Skeletal muscle satellite cell (primary cell): ENCODE measurements around the gene MEFV. TPM values are rescaled to one million over a fixed set of nuclear protein-coding genes. Genes with fewer than 3 reads are reported as not detected.

Experiments used
- H3K27me3 ChIP-seq: 2 replicates; pipeline ENCODE4 v1.7.0; 2013; ENCODE audit warnings: low read length; ENCODE audit not compliant: control insufficient read depth, insufficient read depth
- H3K36me3 ChIP-seq: 2 replicates; pipeline ENCODE4 v1.7.0; 2013; ENCODE audit warnings: mild to moderate bottlenecking, control low read depth, low read length; ENCODE audit not compliant: insufficient read depth
- H3K4me1 ChIP-seq: 2 replicates; pipeline ENCODE4 v1.7.0; 2013; ENCODE audit warnings: low read length; ENCODE audit not compliant: control insufficient read depth, insufficient read depth
- H3K4me2 ChIP-seq: 2 replicates; pipeline ENCODE4 v1.7.0; 2013; ENCODE audit warnings: mild to moderate bottlenecking, low read length
- H3K4me3 ChIP-seq: 2 replicates; pipeline ENCODE4 v1.7.0; 2013; ENCODE audit warnings: low read length
- H3K9ac ChIP-seq: 2 replicates; pipeline ENCODE4 v1.7.0; 2013; ENCODE audit warnings: mild to moderate bottlenecking, low read depth, low read length, moderate library complexity
- H3K9me3 ChIP-seq: replicated peaks from 2 replicates; pipeline ENCODE4 v1.7.0; 2013; ENCODE audit warnings: mild to moderate bottlenecking, control low read depth, low read length
- total RNA-seq: library from RNA; depleted of rRNA; stranded (reverse); fragments of >200 nt; gene quantifications from 2 replicates; pipeline ENCODE4 v1.2.3, GENCODE V29; 2012; rRNA removed

MEFV gene, protein sequence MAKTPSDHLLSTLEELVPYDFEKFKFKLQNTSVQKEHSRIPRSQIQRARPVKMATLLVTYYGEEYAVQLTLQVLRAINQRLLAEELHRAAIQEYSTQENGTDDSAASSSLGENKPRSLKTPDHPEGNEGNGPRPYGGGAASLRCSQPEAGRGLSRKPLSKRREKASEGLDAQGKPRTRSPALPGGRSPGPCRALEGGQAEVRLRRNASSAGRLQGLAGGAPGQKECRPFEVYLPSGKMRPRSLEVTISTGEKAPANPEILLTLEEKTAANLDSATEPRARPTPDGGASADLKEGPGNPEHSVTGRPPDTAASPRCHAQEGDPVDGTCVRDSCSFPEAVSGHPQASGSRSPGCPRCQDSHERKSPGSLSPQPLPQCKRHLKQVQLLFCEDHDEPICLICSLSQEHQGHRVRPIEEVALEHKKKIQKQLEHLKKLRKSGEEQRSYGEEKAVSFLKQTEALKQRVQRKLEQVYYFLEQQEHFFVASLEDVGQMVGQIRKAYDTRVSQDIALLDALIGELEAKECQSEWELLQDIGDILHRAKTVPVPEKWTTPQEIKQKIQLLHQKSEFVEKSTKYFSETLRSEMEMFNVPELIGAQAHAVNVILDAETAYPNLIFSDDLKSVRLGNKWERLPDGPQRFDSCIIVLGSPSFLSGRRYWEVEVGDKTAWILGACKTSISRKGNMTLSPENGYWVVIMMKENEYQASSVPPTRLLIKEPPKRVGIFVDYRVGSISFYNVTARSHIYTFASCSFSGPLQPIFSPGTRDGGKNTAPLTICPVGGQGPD
- 0.22 and 0.25 TPM in 2 replicates for total RNA-seq

DNA sequence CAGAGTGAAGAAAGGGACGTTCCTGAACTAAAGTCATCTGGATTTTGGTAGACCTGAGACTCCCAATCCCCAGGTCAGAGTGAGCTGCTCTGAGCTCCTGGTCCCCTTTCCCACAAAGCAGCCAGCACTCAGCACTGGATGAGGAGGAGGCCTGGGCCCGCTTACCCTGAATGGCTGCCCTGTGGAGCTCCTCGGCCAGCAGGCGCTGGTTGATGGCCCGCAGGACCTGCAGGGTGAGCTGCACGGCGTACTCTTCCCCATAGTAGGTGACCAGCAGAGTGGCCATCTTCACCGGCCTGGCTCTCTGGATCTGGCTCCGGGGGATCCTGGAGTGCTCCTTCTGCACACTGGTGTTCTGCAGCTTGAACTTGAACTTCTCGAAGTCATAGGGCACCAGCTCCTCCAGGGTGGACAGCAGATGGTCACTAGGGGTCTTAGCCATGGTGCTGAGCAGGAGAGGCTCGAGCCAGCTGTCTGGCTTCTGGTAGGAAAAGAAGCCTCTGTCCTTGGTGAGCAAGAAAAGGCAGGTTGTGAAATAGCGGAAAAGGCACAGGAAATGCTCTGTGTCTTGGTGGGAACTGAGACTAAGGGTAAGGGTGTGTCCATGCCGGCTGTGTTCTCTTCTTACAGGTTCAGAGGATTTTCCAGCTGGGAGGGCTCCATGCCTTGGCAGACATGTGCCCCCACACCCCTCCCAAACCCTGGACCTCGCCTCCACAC lies at the start of gene MEFV:
MEFV (minus strand) TSS at position 488 of the 720 bp plus-strand sequence; CDS start at position 442, 46 bp downstream.
- H3K36me3 ChIP-seq, result no peaks in the 10 kb centered on the region
- no peaks in the 10 kb centered on the region for H3K9me3 ChIP-seq
- peaks cover 28% of the 10 kb centered on the region for H3K4me1 ChIP-seq
- no peak within 1 kb of the TSS for H3K4me3 ChIP-seq
- peak within 1 kb of the TSS; percentile 8 for H3K4me2 ChIP-seq
- H3K27me3 ChIP-seq, result peaks cover 5% of the 10 kb centered on the region
- H3K9ac ChIP-seq, result no peak within 1 kb of the TSS

DNA sequence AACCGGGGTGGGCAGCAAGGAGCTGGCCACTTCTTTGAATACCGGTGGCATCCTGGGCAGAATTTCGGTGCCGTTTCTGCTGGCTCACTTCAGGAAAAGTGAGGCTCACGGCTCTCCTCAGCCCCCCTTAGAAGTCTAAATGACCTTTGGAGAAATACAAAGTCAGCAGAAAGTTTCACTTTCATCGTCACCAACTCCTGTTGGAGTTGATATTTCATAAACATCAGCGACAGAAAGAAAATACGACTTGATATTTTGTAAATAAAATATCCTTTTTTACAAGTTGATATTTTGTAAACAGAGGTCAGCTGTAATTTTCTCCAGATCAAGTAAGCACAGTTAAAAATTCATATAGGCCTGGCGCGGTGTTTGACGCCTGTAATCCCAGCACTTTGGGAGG lies 49.6 kb upstream of the MEFV start:
- peak overlapping the region; percentile 90 for H3K9ac ChIP-seq
- peaks cover 21% of the 10 kb centered on the region for H3K9me3 ChIP-seq
- H3K27me3 ChIP-seq, result no peaks in the 10 kb centered on the region
- peak overlapping the region; percentile 83 for H3K4me3 ChIP-seq
- H3K4me2 ChIP-seq, result peak overlapping the region; percentile 82
- peaks cover 10% of the 10 kb centered on the region for H3K4me1 ChIP-seq
- H3K36me3 ChIP-seq, result peaks cover 48% of the 10 kb centered on the region

DNA sequence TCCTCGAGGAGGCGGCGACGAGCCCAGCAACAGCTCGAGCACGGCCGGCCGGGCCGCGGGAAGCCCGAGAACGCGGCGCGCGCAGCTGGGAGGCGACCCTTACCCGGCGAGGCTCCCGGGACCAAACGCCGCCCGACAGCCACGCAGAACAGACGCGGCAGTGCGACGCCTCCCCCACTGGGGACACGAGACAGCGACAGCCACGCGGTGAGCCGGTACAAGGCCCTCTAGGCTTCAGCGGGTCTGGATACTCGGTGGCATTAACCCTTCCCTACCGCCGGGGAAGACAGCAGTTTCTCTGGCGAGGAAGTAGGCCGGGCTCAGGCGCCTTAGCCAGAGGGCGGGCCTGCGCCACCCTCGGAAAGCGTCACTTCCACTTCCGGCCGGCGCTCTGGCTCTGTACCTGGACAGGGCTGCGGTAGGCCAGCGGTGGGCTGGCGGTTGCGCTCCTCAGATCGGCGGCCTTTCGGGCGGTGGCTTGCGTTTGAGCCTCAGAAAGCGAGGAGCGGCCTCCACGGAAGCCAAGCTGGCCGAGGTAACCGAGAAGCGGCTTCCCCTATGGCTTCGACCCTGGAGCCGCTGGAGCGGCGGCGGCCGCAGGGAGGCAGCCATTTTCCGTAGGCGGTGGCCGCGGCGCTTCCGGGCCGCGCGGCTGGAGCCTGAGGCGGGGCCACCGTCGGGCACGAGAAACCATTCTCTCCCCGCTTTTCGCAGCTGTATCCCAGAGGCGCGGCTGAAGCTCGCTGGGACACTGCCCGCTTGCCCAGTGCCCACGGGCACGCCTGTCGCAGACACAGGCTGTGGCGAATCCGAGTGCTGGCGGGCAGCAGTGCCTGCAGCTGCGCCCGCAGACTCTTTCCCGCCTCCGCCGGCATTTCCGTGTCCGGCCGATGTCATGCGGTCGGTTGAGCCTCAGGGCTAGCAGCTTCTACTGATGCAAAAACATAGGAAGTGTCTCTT lies 49.0 kb upstream of the MEFV start, which contains the start of the genes TIGD7 and ZNF75A:
TIGD7 (minus strand) TSS at position 322 of the 960 bp plus-strand sequence. CDS start 4,816 bp downstream, outside the sequence.
ZNF75A (plus strand) TSS at position 389 of the 960 bp plus-strand sequence. CDS start 2,932 bp downstream, outside the sequence.
- Histone ChIP-seq H3K4me1 (peaks cover 10% of the 10 kb centered on the region), H3K9me3 (peaks cover 20% of the 10 kb centered on the region), H3K9ac (peak within 1 kb of the TSS; percentile 90), H3K27me3 (no peaks in the 10 kb centered on the region), H3K4me2 (peak within 1 kb of the TSS; percentile 82), H3K4me3 (peak within 1 kb of the TSS; percentile 83), H3K36me3 (peaks cover 51% of the 10 kb centered on the region)

DNA sequence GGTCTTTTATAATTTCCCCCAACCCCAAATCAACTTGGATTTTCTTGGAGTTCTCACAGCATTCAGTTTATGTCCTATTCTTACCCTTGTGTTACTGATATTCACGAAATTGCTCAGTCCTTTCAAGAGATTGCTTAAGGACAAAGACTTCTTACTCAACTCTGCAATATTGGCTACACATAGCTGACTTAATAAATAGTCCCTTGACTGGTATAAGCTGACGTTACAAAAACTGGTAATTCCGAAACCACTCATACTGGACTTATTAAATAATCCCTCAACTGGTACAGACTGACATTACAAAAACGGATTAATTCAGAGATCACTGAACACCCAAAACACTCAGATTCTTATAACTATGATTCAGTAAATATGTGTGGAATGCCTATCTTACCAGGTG lies 47.9 kb upstream of the MEFV start:
- Histone ChIP-seq H3K4me2 (peak overlapping the region; percentile 82), H3K4me1 (peaks cover 10% of the 10 kb centered on the region), H3K27me3 (no peaks in the 10 kb centered on the region), H3K36me3 (peaks cover 53% of the 10 kb centered on the region), H3K9ac (peak overlapping the region; percentile 90), H3K9me3 (peaks cover 19% of the 10 kb centered on the region), H3K4me3 (peak overlapping the region; percentile 83)

DNA sequence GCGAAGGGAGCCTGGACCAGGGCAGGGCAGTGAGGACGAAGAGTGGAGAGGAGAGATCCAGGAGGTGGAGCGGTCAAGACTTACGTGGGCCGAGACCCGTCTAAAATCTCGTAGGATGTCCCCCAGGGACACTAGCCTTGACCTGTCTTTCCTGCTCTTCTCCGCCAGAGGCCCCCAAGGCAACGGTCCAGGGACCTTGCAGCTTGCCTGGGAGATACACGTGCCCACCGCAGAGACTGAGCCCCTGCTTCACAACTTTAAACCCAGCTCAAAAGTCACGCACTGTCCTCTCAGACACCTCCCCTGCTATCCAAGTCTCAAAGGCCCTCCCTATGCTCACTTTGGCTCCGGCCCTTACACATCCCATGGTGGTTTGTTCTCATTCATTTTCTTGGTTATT lies 39.4 kb upstream of the MEFV start:
- peaks cover 3% of the 10 kb centered on the region for H3K4me1 ChIP-seq
- no peak overlapping the region for H3K9ac ChIP-seq
- peaks cover 30% of the 10 kb centered on the region for H3K9me3 ChIP-seq
- no peaks in the 10 kb centered on the region for H3K27me3 ChIP-seq
- H3K4me2 ChIP-seq, result no peak overlapping the region
- peaks cover 66% of the 10 kb centered on the region for H3K36me3 ChIP-seq
- H3K4me3 ChIP-seq, result no peak overlapping the region

DNA sequence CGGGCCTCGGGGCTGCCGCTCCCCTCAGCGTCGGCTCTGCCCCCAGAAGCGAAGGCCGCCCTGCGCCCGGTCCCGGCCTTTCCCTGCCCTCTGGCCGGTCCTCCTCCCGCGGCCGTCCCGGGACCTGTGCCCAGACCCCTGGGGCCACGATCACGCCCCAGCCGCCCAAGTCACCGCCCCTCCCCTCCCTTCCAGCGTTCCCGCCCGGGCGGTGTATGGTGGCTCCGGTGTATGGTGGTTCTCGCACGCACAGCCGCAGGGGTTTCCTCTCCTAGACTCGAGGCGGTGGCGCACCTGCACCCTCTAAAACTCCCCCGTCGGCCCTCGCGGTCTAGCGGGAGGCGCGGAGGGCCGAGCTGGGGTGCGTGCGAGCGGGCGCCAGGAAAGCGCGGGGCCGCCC lies 38.8 kb upstream of the MEFV start:
- Histone ChIP-seq H3K9ac (no peak overlapping the region), H3K9me3 (peaks cover 36% of the 10 kb centered on the region)

DNA sequence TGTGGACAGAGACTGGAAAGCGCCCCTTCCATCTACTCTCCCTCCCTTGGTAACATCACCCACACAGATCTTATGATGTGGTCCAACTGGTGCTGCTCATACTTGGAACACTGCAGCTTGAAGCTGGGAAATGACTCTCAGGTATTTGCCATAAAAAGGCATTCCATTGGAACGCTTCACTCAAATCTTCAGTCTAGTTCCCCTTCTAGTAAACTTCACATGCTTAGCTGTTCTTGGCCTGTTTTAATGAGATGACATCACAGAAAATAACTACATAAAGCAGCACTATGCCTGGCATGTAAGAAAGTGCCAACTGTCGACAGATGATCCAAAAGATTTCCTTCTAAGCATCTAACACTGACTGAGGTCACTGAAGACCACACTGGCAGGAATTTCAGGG lies 36.2 kb upstream of the MEFV start:
- Histone ChIP-seq H3K4me1 (peaks cover 3% of the 10 kb centered on the region), H3K9me3 (peaks cover 49% of the 10 kb centered on the region), H3K36me3 (peaks cover 75% of the 10 kb centered on the region), H3K4me2 (no peak overlapping the region), H3K4me3 (no peak overlapping the region), H3K27me3 (no peaks in the 10 kb centered on the region), H3K9ac (no peak overlapping the region)

More for the DNA sequence above, 38.8 kb upstream of the MEFV start:
- H3K4me2 ChIP-seq, result no peak overlapping the region
- no peaks in the 10 kb centered on the region for H3K27me3 ChIP-seq
- H3K36me3 ChIP-seq, result peaks cover 66% of the 10 kb centered on the region
- peaks cover 3% of the 10 kb centered on the region for H3K4me1 ChIP-seq
- no peak overlapping the region for H3K4me3 ChIP-seq

DNA sequence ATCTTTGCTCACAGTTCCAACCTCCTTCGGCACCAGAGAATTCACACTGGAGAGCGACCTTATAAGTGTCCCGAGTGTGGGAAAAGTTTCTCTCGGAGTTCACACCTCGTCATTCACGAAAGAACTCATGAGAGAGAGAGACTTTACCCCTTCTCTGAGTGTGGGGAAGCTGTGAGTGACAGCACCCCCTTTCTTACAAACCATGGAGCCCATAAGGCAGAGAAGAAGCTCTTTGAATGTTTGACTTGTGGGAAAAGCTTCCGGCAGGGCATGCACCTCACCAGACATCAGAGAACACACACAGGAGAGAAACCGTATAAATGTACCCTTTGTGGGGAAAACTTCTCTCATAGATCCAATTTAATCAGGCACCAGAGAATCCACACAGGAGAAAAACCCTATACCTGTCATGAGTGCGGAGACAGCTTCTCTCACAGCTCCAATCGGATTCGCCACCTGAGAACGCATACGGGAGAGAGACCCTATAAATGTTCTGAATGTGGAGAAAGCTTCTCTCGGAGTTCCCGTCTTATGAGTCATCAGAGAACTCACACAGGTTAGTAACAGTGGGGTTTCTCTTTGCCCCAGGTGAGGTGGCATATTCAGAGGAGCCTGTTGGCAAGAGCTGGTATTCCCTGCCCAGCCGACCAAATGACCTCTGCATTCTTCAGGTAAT lies 33.7 kb upstream of the MEFV start:
- H3K4me1 ChIP-seq, result peaks cover 5% of the 10 kb centered on the region
- H3K36me3 ChIP-seq, result peaks cover 84% of the 10 kb centered on the region
- no peak overlapping the region for H3K4me3 ChIP-seq
- H3K9ac ChIP-seq, result no peak overlapping the region
- no peaks in the 10 kb centered on the region for H3K27me3 ChIP-seq
- peaks cover 38% of the 10 kb centered on the region for H3K9me3 ChIP-seq
- H3K4me2 ChIP-seq, result no peak overlapping the region

DNA sequence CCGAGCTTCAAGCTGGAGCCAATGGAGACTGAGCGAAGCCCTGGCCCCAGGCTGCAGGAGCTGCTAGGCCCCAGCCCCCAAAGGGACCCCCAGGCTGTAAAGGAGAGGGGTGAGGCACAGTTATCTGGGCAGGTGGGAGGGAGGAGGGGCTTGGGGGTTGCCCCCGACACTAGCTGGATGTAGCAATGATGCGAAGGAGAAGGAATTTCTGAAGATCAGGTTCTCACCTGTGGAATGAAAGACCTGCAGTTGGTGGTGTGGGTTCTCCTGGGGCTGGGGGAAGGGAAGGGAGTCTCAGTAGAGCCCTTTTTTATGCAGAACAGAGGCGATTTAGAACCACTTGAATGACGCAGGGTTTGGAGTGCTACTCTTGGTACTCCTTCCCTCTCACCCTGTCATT lies 28.7 kb upstream of the MEFV start:
- Histone ChIP-seq H3K27me3 (no peaks in the 10 kb centered on the region), H3K4me2 (peak overlapping the region; percentile 95), H3K9ac (no peak overlapping the region), H3K4me1 (peaks cover 11% of the 10 kb centered on the region), H3K36me3 (peaks cover 43% of the 10 kb centered on the region), H3K9me3 (peaks cover 12% of the 10 kb centered on the region), H3K4me3 (peak overlapping the region; percentile 92)
